NT2/D1 (cell line): ENCODE results near the gene LPAR1.
"Not testable (repeated sequence)": the region's sequence is repeated elsewhere in the genome, so short reads cannot be mapped to it uniquely, and the experiment has no call there.

Source experiments
- DNase-seq: peaks from one replicate; pipeline ENCODE4 v3.0.0-alpha.2; 2011; ENCODE audit warnings: low read depth, low spot score
- H3K27me3 ChIP-seq: 2 replicates; pipeline ENCODE4 v1.6.0; 2011; ENCODE audit warnings: mild to moderate bottlenecking; ENCODE audit not compliant: insufficient read length, insufficient read depth
- H3K36me3 ChIP-seq: 2 replicates; pipeline ENCODE4 v1.6.1; 2011; ENCODE audit warnings: mild to moderate bottlenecking, low read length, mixed read lengths; ENCODE audit not compliant: insufficient read depth, insufficient read length
- H3K4me1 ChIP-seq: 2 replicates; pipeline ENCODE4 v1.5.1; 2011; ENCODE audit not compliant: insufficient read depth, insufficient read length
- H3K4me3 ChIP-seq: 2 replicates; pipeline ENCODE4 v1.5.1; 2011; ENCODE audit warnings: low read depth; ENCODE audit not compliant: insufficient read length
- H3K9ac ChIP-seq: 2 replicates; pipeline ENCODE4 v1.6.0; 2011; ENCODE audit warnings: low read depth; ENCODE audit not compliant: insufficient read length
- H3K9me3 ChIP-seq: 2 replicates; pipeline ENCODE4 v1.5.1; 2011; ENCODE audit warnings: mild to moderate bottlenecking, low read length; ENCODE audit not compliant: insufficient read depth
- SUZ12 ChIP-seq: IDR thresholded peaks from 2 replicates; pipeline ENCODE4 v1.6.1; 2011; ENCODE audit not compliant: insufficient read length, insufficient read depth; ENCODE audit errors: extremely low read depth
- YY1 ChIP-seq: IDR thresholded peaks from 2 replicates; pipeline ENCODE4 v1.6.1; 2011; ENCODE audit not compliant: insufficient read length, insufficient read depth
- ZNF274 ChIP-seq: IDR thresholded peaks from 2 replicates; pipeline ENCODE4 v1.6.1; 2011; ENCODE audit warnings: mild to moderate bottlenecking, low read depth, low read length

LPAR1 gene

GRCh38 chr9:111051400-111051799 is 13.1 kb upstream of the LPAR1 start:
- no peak for DNase-seq
- Histone ChIP-seq H3K9ac (no peak overlapping the region), H3K9me3 (no peaks in the 10 kb centered on the region), H3K27me3 (no peaks in the 10 kb centered on the region), H3K4me3 (no peak overlapping the region), H3K36me3 (no peaks in the 10 kb centered on the region), H3K4me1 (no peaks in the 10 kb centered on the region)
- TF ChIP-seq SUZ12 (no peak), YY1 (no peak), ZNF274 (no peak)

- Histone ChIP-seq H3K36me3 (no peaks in the 10 kb centered on the region), H3K9ac (no peak overlapping the region), H3K4me1 (no peaks in the 10 kb centered on the region), H3K27me3 (no peaks in the 10 kb centered on the region), H3K4me3 (no peak overlapping the region), H3K9me3 (no peaks in the 10 kb centered on the region)
- TF ChIP-seq ZNF274 (no peak), YY1 (no peak), SUZ12 (no peak)
- no peak for DNase-seq
These were observed 12.5 kb upstream of the LPAR1 start for GRCh38 chr9:111050819-111051218.

GRCh38 chr9:111047287-111047686 is 9.0 kb upstream of the LPAR1 start:
- H3K4me3 ChIP-seq, H3K4me1 ChIP-seq, H3K9ac ChIP-seq, H3K36me3 ChIP-seq, DNase-seq, H3K9me3 ChIP-seq, H3K27me3 ChIP-seq: not testable (repeated sequence)

- H3K36me3 ChIP-seq = no peaks in the 10 kb centered on the region
- H3K4me3 ChIP-seq = no peak overlapping the region
- peaks cover 5% of the 10 kb centered on the region for H3K4me1 ChIP-seq
- H3K27me3 ChIP-seq = peaks cover 26% of the 10 kb centered on the region
- no peak overlapping the region for H3K9ac ChIP-seq
- no peaks in the 10 kb centered on the region; the same call in none of the 2 replicates for H3K9me3 ChIP-seq
- DNase-seq = no peak
- TF ChIP-seq YY1 (no peak), ZNF274 (no peak), SUZ12 (no peak)
These were observed 3.6 kb upstream of the LPAR1 start for GRCh38 chr9:111041902-111042301.

- no peak for DNase-seq
- Histone ChIP-seq H3K4me3 (no peak overlapping the region), H3K9ac (no peak overlapping the region), H3K36me3 (no peaks in the 10 kb centered on the region), H3K4me1 (peaks cover 5% of the 10 kb centered on the region), H3K9me3 (no peaks in the 10 kb centered on the region; the same call in none of the 2 replicates), H3K27me3 (peaks cover 30% of the 10 kb centered on the region)
- TF ChIP-seq YY1 (no peak), ZNF274 (no peak), SUZ12 (no peak)
These were observed 2.2 kb upstream of the LPAR1 start for GRCh38 chr9:111040494-111040893.

- Histone ChIP-seq H3K9me3 (no peaks in the 10 kb centered on the region; the same call in 1 of the 2 replicates), H3K36me3 (no peaks in the 10 kb centered on the region), H3K27me3 (peaks cover 30% of the 10 kb centered on the region), H3K9ac (peak overlapping the region; percentile 50), H3K4me3 (peak overlapping the region; percentile 72), H3K4me1 (peaks cover 5% of the 10 kb centered on the region)
- TF ChIP-seq SUZ12 (no peak), ZNF274 (no peak)
- no peak for DNase-seq
These were observed 1.1 kb upstream of the LPAR1 start for GRCh38 chr9:111039231-111039906.

GRCh38 chr9:111037708-111038330 is 451 bp downstream of the LPAR1 start:
- H3K9ac ChIP-seq = peak overlapping the region; percentile 89
- H3K4me1 ChIP-seq = peaks cover 5% of the 10 kb centered on the region
- no peaks in the 10 kb centered on the region for H3K9me3 ChIP-seq
- H3K27me3 ChIP-seq = peaks cover 30% of the 10 kb centered on the region
- TF ChIP-seq ZNF274 (no peak), SUZ12 (no peak), YY1 (no peak)
- peak overlapping the region; percentile 72 for H3K4me3 ChIP-seq
- no peak for DNase-seq
- H3K36me3 ChIP-seq = no peaks in the 10 kb centered on the region
